GM18511 (cell line): ENCODE measurements around the gene PRPF6.
"Not testable (repeated sequence)": the region's sequence is repeated elsewhere in the genome, so short reads cannot be mapped to it uniquely, and the experiment has no call there.

ENCODE experiments used
- ATAC-seq: cut with Tn5 transposase; IDR thresholded peaks from one replicate; pipeline ENCODE4 v1.9.1; 2021; ENCODE audit warnings: mild to moderate bottlenecking, moderate library complexity; ENCODE audit not compliant: unreplicated experiment

PRPF6 gene

GRCh38 chr20:64010711-64011237 lies 29.8 kb downstream of the PRPF6 start:
- ATAC-seq: no peak

- no peak for ATAC-seq
Observed at GRCh38 chr20:64011366-64011779, 30.4 kb downstream of the PRPF6 start.

GRCh38 chr20:64012385-64013154 lies 31.6 kb downstream of the PRPF6 start:
- ATAC-seq: not testable (repeated sequence)

- ATAC-seq: no peak
Observed at GRCh38 chr20:64015635-64016034, 34.7 kb downstream of the PRPF6 start.

GRCh38 chr20:64021124-64021975 lies 40.4 kb downstream of the PRPF6 start:
- ATAC-seq: no peak

GRCh38 chr20:64022671-64023360 lies 41.9 kb downstream of the PRPF6 start:
- ATAC-seq: no peak

- ATAC-seq: no peak
Observed at GRCh38 chr20:64023361-64024140, 42.6 kb downstream of the PRPF6 start.

GRCh38 chr20:64024141-64024990 lies 43.4 kb downstream of the PRPF6 start:
- no peak for ATAC-seq

GRCh38 chr20:64025101-64025825 lies 44.3 kb downstream of the PRPF6 start:
- ATAC-seq: no peak

- ATAC-seq: no peak
Observed at GRCh38 chr20:64025826-64026412, 45.0 kb downstream of the PRPF6 start.

- no peak for ATAC-seq
Observed at GRCh38 chr20:64027981-64028685, 47.2 kb downstream of the PRPF6 start.

GRCh38 chr20:64029293-64030117 lies 48.6 kb downstream of the PRPF6 start:
- no peak for ATAC-seq

- ATAC-seq: no peak
Observed at GRCh38 chr20:64030371-64031134, 49.6 kb downstream of the PRPF6 start.

GRCh38 chr20:64031822-64032314 lies 50.9 kb downstream of the PRPF6 start:
- ATAC-seq: no peak

- no peak for ATAC-seq
Observed at GRCh38 chr20:64032706-64033624, 52.0 kb downstream of the PRPF6 start.
